Measurements from ENCODE around the gene BANK1.

Gene BANK1

GRCh38 chr4:102042871-102043802 lies 252.6 kb downstream of the BANK1 start:
- DNase-seq: no peak

DNA sequence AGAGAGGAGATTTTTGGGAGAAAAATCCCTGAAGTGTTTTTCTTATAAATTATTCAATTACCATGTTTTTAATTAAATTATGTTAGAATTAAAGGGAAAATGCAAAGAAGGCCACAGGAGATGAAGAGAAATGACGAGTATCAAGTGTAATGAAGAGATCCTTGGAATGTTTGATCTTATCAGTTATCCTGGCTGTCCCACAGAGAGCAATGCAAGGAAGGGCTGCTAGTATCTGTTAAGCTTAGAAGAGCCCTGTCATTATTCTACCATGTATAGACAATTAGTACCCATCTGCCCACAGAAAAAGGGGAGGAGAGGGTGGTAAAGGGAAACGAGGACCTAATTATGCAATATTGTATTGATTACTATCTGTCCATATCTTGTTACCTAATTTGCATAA lies 257.1 kb downstream of the BANK1 start:
- DNase-seq: no peak

DNA sequence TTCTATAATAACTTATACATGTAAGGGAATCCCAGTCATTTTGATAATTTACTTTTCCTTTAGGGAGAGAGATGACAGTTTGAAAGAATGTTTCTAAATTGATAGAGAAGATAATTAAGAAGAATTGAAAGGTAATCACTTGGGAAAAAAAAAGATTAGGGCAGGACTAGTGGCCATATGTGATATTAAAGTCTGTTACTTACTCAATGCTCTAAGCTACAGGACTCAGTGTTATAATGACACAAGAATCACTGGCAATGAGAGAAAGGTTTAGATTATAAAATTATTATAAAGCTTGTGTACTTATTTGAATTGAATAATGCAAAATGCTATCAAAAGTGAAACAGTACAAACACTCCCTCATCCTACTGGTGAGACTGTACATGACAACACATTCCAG lies 265.3 kb downstream of the BANK1 start:
- no peak for DNase-seq

- DNase-seq: no peak
Measured at GRCh38 chr4:102057122-102057521, 266.6 kb downstream of the BANK1 start.

DNA sequence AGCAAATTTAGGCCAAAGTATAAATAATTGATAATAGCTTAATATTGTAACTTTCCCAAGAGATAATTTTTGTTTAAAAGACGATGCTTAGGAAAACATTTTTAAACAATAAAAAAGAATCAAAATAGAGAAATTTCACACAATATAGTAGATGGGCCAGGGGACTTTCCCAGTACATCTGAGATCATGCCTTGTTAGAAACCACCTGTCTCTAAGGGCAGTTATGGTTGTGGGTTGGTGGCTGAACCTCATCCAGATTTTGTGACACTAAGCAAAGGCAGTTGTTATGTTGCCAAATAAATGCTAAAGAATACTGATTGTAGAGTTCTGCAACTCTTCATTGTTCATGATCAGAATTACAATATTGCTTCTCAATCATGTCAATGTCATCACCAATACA lies 270.6 kb downstream of the BANK1 start:
- no peak for DNase-seq

GRCh38 chr4:102064747-102065442 lies 274.4 kb downstream of the BANK1 start:
- no peak for DNase-seq

DNA sequence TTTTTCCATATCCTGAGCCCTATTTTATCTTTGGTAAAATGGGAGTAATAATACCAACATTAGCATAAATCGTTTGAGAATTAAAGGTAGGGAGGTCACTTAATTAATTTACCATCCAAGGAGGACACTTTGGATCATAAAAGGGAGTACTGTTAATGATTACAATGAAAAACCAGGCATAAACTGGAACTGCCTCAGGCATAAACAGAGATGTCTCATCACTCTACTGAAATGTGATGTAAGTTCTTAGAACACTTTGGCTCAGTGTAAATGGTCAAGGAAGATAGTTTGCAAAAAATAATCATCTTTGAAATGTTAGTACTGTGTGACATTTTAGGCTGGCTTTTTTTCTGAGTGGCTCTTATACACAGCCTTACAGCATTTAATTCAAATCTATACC lies 286.1 kb downstream of the BANK1 start:
- DNase-seq: no peak

DNA sequence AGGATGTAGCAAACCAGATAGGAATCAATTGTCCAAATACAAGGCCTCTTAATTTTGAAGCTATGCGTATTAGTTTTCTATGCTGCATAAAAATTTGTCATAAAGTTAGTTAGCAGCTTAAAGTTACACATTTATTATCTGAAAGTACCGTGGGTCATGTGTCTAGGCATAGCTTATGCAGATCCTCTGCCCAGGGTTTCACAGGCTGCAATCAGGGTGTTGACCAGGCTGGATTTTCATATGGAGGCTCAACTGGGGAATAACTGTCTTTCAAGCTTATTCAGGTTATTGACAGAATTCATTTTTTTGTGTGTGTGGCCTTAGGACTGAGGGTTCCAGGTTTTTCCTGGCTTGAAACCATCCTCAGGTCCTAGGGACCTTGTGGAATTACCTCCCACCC lies 289.7 kb downstream of the BANK1 start:
- no peak for DNase-seq

- DNase-seq: no peak
Measured at GRCh38 chr4:102089850-102090621, 299.5 kb downstream of the BANK1 start.

DNA sequence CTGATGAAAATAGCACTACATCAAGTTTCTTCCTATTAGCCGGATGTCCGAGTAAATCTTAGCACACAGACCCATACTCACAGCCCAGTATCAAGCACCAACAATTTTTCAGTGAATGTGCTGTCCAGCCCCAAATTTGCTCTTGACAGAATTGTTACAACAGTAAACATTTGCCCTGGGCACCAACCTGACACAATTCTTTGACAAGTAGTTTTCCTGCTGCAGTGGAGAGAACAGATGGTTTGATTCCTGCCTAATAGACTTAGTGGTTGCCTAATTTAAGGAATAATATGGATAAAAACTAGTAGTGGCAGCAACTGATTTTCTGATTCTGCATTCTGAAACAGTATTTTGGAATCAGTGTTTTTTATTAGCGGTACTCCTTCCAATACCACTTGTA lies 301.1 kb downstream of the BANK1 start:
- DNase-seq: no peak

GRCh38 chr4:102094481-102094880 lies 304.0 kb downstream of the BANK1 start:
- DNase-seq: no peak

DNA sequence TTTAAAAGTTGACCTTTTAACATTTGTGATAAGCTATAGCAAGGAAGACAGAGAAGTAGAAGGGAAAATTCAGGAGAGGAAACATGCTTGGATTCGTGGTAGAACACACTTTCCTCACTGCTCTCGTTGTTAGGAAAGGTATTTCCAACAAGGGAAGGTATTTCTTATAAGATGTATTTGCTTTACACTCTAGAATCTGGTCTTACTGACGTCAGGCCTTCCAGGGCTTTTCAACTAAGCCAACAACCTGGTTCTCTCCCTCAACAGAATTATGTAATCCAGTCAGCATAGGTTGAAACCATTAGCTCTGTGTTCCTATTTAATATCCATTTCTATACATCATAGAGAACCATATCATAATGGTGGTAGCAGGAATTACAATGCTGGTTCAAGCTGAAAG lies 312.8 kb downstream of the BANK1 start:
- DNase-seq: no peak

DNA sequence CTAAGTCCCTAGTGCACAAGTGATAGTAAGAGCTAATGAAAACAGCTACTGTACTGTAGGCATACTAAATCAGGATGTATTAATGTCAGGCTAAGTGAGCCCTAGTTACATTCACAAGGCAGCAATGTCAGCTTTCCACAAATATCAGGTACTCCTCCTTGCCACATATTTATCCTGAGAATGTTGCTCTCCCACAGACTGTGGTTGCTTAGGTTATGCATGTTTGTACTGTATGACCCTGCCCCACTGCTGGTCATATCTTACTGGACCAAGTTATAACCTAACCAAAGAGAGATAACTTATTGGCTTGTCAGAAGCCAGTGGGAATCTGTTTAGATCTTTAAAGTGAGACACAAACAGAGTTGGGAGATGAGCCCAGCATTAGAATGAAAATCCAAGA lies 313.7 kb downstream of the BANK1 start:
- DNase-seq: no peak

- DNase-seq: no peak
Measured at GRCh38 chr4:102105983-102106382, 315.5 kb downstream of the BANK1 start.

DNA sequence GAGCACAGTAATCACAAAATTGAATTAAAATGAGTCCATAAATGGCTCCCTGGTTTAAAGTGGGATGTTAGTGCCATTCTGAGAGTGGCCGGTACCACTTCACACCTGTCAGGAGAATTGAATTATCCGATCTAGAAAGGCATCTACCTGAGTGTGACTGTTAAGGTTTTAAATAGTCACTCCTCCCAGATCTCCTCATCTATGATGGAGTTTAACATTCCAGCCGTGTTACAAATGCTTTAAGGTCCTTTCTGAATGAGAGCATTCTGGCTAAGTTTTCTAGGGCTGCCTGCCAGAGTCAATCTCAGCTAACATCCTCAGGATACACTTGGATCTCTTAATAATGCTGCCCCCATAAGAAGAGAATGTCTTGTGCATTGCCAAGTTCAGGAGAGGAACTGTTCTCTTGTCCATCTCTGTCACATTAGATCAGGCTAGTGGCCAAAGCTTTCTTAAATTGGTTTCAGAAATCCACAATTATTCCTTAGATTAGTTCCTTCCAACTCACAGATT lies 323.6 kb downstream of the BANK1 start:
- DNase-seq: no peak

DNA sequence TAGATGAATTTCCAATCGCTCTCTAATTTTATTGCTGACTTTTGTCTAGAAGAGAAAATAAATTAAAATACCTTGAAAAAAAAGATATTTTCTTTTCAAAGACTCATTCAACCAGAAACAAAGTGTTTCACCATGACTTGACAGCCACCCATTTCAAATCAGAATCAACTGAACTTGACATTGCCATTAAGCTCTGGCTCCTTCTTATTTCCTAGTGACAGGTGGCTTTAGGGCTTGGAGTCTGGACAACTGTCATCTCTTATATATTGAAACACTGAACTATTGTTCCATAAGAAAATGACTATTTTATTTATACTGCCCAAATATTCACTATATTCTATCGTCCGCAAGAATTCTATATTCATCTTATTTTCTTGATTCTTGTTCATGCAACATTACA lies 325.6 kb downstream of the BANK1 start:
- DNase-seq: no peak

- no peak for DNase-seq
Measured at GRCh38 chr4:102120846-102121245, 330.3 kb downstream of the BANK1 start.

Measured in NCI-H146 (cell line).